Spleen (tissue), 11 donors: ENCODE data around the gene MED8. TPM values are rescaled to one million over a fixed set of nuclear protein-coding genes. Genes with fewer than 3 reads are reported as not detected.

Experiments used
- DNase-seq: peaks from one replicate; pipeline ENCODE4 v3.0.0-alpha.2; 2020
- H3K27ac ChIP-seq, 8 donors: fragments of 200-600 bp; sonication (generic) in 7 of 8; 1 replicate in 4 of 8; 2 replicates in 4 of 8; pipeline versions ENCODE4 v1.5.0 to v1.8.0; 2016 to 2021; ENCODE audit warnings: inconsistent platforms in 4 of 8, mild to moderate bottlenecking in 4 of 8, moderate library complexity in 1 of 8
- H3K27me3 ChIP-seq, 7 donors: fragments of 200-600 bp; sonication (generic) in 6 of 7; replicated peaks in 1 of 7; 1 replicate in 4 of 7; 2 replicates in 3 of 7; pipeline versions ENCODE4 v1.5.0 to v1.8.0; 2016 to 2021; ENCODE audit warnings: inconsistent platforms in 3 of 7, mild to moderate bottlenecking in 1 of 7
- H3K36me3 ChIP-seq, 6 donors: fragments of 200-600 bp; sonication (generic) in 5 of 6; 1 replicate in 4 of 6; 2 replicates in 2 of 6; pipeline versions ENCODE4 v1.5.0 to v1.8.0; 2016 to 2021; ENCODE audit warnings: inconsistent platforms in 2 of 6
- H3K4me1 ChIP-seq, 6 donors: fragments of 200-600 bp; sonication (generic) in 5 of 6; 1 replicate in 3 of 6; 2 replicates in 3 of 6; pipeline versions ENCODE4 v1.5.0 to v1.8.0; 2016 to 2021; ENCODE audit warnings: inconsistent platforms in 3 of 6
- H3K4me3 ChIP-seq, 8 donors: fragments of 200-600 bp; sonication (generic) in 7 of 8; 1 replicate in 4 of 8; 2 replicates in 4 of 8; pipeline versions ENCODE4 v1.5.0 to v1.8.0; 2016 to 2021; ENCODE audit warnings: inconsistent platforms in 4 of 8, mild to moderate bottlenecking in 4 of 8, moderate library complexity in 2 of 8
- H3K9me3 ChIP-seq, 8 donors: fragments of 200-600 bp; sonication (generic) in 7 of 8; 1 replicate in 4 of 8; 2 replicates in 4 of 8; pipeline versions ENCODE4 v1.5.0 to v1.8.0; 2016 to 2021; ENCODE audit warnings: inconsistent platforms in 4 of 8
- CTCF ChIP-seq, 11 experiments: fragments of 200-600 bp in 7 of 11; fragments of 450-650 bp in 4 of 11; sonication (generic) in 4 of 11; IDR thresholded peaks in 8 of 11; conservative IDR thresholded peaks in 3 of 11; 1 replicate in 7 of 11; 2 replicates in 4 of 11; pipeline versions ENCODE4 v1.4.0 to v1.8.0; 2016 to 2021; ENCODE audit warnings: antibody characterized with exemption in 11 of 11, inconsistent platforms in 4 of 11, mild to moderate bottlenecking in 1 of 11
- POLR2A ChIP-seq, 3 donors: fragments of 450-650 bp; IDR thresholded peaks; one replicate each; pipeline ENCODE4 v1.5.1; 2017; ENCODE audit warnings: antibody characterized with exemption in 3 of 3, mild to moderate bottlenecking in 1 of 3
- POLR2AphosphoS5 ChIP-seq, 3 donors: sonication (generic); formaldehyde crosslinking; IDR thresholded peaks; one replicate each; pipeline ENCODE4 v1.5.1; 2017; ENCODE audit warnings: antibody characterized with exemption in 3 of 3
- WGBS, 5 donors: extraction: QIAGEN DNeasy Blood & Tissue Kit in 3 of 5; methylation state at CpG; one replicate each; pipeline versions ENCODE4 v1.1.5 to v1.1.7; 2013 to 2018; 5-methylcytosine and 5-hydroxymethylcytosine counted together
- intact Hi-C: fragments of 100-400 bp; cut with DNase I; formaldehyde crosslinking; loops from one replicate; pipeline ENCODE4 v1.15.0; 2023; ENCODE audit warnings: low total_unique reads
- polyA plus RNA-seq, 3 donors: library from polyadenylated mRNA; stranded (reverse); fragments of 200-250 nt; gene quantifications; one replicate each; pipeline ENCODE4 v1.2.1, GENCODE V29; 2013
- total RNA-seq, 7 donors: library from RNA; depleted of rRNA in 3 of 7; stranded (reverse); fragments of >200 nt in 3 of 7; fragmentation: NEBNext Ultra II Directional in 4 of 7; extraction: Animal tissue kit (Norgen Biotek cat#: 25700) in 4 of 7; gene quantifications; one replicate each; pipeline versions ENCODE4 v1.1.0 to v1.2.1, GENCODE V29; 2016 to 2021
- donor health status: healthy with polysubstance abuse.
- donor health status: DM: no; HTN: no; CAD: no; lungs with moderate emphysema.
- donor health status: DM: no; HTN: no; CAD: no.
- donor health status: Bipolar disorder and iron deficiency.
- donor health status: healthy.
- donor health status: DM: no; HTN: no; CAD: no.
- donor health status: DM: yes; HTN: yes; CAD: no.

MED8 gene
- total and polyA plus RNA-seq, 10 donors = 18.3 to 38.3 (median 28.2) TPM

GRCh38 chr1:43395523-43395922, 5.9 kb upstream of the MED8 start:
- TF ChIP-seq CTCF (IDR thresholded peaks at IDR 0.05 in 8 of 11, conservative IDR thresholded peaks at IDR 0.05 in 3 of 11) (no peak), POLR2AphosphoS5 (IDR thresholded peaks at IDR 0.05) (no peak), POLR2A (IDR thresholded peaks at IDR 0.05) (no peak)
- Histone ChIP-seq H3K27me3 (no peaks in the 10 kb centered on the region), H3K4me3 (no peak overlapping the region), H3K36me3 (peaks cover 0 to 48% (median 5%) of the 10 kb centered on the region in 6 donors), H3K4me1 (peaks cover 3 to 32% (median 10%) of the 10 kb centered on the region in 6 donors), H3K27ac (no peak overlapping the region), H3K9me3 (no peaks in the 10 kb centered on the region)
- DNase-seq = no peak
- intact Hi-C loops = no loop called here
- 94 to 98% (median 96%) methylated on average over 4 of the region's 4 CpGs for WGBS, 5 donors

- no peaks in the 10 kb centered on the region for H3K27me3 ChIP-seq
- no peak overlapping the region for H3K27ac ChIP-seq
- intact Hi-C loops = no loop called here
- H3K4me1 ChIP-seq = peaks cover 18 to 54% (median 31%) of the 10 kb centered on the region in 6 donors
- TF ChIP-seq POLR2A (IDR thresholded peaks at IDR 0.05) (no peak), POLR2AphosphoS5 (IDR thresholded peaks at IDR 0.05) (no peak), CTCF (IDR thresholded peaks at IDR 0.05 in 8 of 11, conservative IDR thresholded peaks at IDR 0.05 in 3 of 11) (no peak)
- no peak overlapping the region for H3K4me3 ChIP-seq
- H3K9me3 ChIP-seq = no peaks in the 10 kb centered on the region
- peaks cover 0 to 44% (median 5%) of the 10 kb centered on the region in 6 donors for H3K36me3 ChIP-seq
- 56 to 87% (median 76%) methylated on average over 3 of the region's 3 CpGs for WGBS, 5 donors
- DNase-seq = no peak
Observed at GRCh38 chr1:43392702-43393101, 3.1 kb upstream of the MED8 start.

- Histone ChIP-seq H3K36me3 (peaks cover 18 to 46% (median 38%) of the 10 kb centered on the region in 6 donors), H3K27ac (peak overlapping the region in 4 of 8 donors; percentile 86 to 93 (median 88)), H3K4me3 (peak overlapping the region; percentile 65 to 98 (median 84)), H3K4me1 (peaks cover 18 to 56% (median 35%) of the 10 kb centered on the region in 6 donors), H3K27me3 (no peaks in the 10 kb centered on the region), H3K9me3 (no peaks in the 10 kb centered on the region)
- no peak for DNase-seq
- intact Hi-C loops = no loop called here
- TF ChIP-seq CTCF (IDR thresholded peaks at IDR 0.05 in 8 of 11, conservative IDR thresholded peaks at IDR 0.05 in 3 of 11) (no peak), POLR2A (IDR thresholded peaks at IDR 0.05) (no peak), POLR2AphosphoS5 (IDR thresholded peaks at IDR 0.05) (no peak)
- WGBS, 5 donors = 37 to 67% (median 51%) methylated on average over 3 of the region's 3 CpGs
Observed at GRCh38 chr1:43388613-43389012, 987 bp downstream of the MED8 start.

- TF ChIP-seq POLR2AphosphoS5 (IDR thresholded peaks at IDR 0.05) (no peak), POLR2A (IDR thresholded peaks at IDR 0.05) (no peak), CTCF (IDR thresholded peaks at IDR 0.05 in 8 of 11, conservative IDR thresholded peaks at IDR 0.05 in 3 of 11) (no peak)
- peaks cover 18 to 51% (median 34%) of the 10 kb centered on the region in 6 donors for H3K4me1 ChIP-seq
- DNase-seq = no peak
- peaks cover 22 to 51% (median 43%) of the 10 kb centered on the region in 6 donors for H3K36me3 ChIP-seq
- peak overlapping the region in 3 of 8 donors; percentile 88 to 93 (median 89) for H3K27ac ChIP-seq
- H3K27me3 ChIP-seq = no peaks in the 10 kb centered on the region
- H3K9me3 ChIP-seq = no peaks in the 10 kb centered on the region
- H3K4me3 ChIP-seq = peak overlapping the region in 2 of 8 donors; percentile 74 to 92
- WGBS, 5 donors = 44 to 78% (median 58%) methylated on average over 4 of the region's 4 CpGs
- intact Hi-C loops = no loop called here
Observed at GRCh38 chr1:43387976-43388599, 1.5 kb downstream of the MED8 start.
